Upper lobe of left lung (tissue), 6 donors: ENCODE measurements around the gene CLIC3. TPM values are rescaled to one million over a fixed set of nuclear protein-coding genes. Genes with fewer than 3 reads are reported as not detected.
"Not testable (repeated sequence)": the region's sequence is repeated elsewhere in the genome, so short reads cannot be mapped to it uniquely, and the experiment has no call there.

Experiments used
- ATAC-seq, 2 donors: fragments of 200-7000 bp; cut with Tn5 transposase; one replicate each; pipeline ENCODE4 v1.9.1; 2022; ENCODE audit warnings: mild to moderate bottlenecking in 2 of 2, moderate library complexity in 2 of 2; ENCODE audit not compliant: low FRiP score in 2 of 2
- DNase-seq, 2 donors: peaks; one replicate each; pipeline ENCODE4 v3.0.0-alpha.2; 2019 to 2020
- H3K27ac ChIP-seq, 4 donors: fragments of 200-600 bp; sonication (generic); one replicate each; pipeline ENCODE4 v1.5.1; 2016 to 2019
- H3K27me3 ChIP-seq, 4 donors: fragments of 200-600 bp; sonication (generic); one replicate each; pipeline ENCODE4 v1.5.1; 2017 to 2019
- H3K36me3 ChIP-seq, 4 donors: fragments of 200-600 bp; sonication (generic); one replicate each; pipeline ENCODE4 v1.5.1; 2016 to 2019
- H3K4me1 ChIP-seq, 4 donors: fragments of 200-600 bp; sonication (generic); one replicate each; pipeline ENCODE4 v1.5.1; 2018 to 2019
- H3K4me3 ChIP-seq, 4 donors: fragments of 200-600 bp; sonication (generic); one replicate each; pipeline ENCODE4 v1.5.1; 2017 to 2019; ENCODE audit warnings: mild to moderate bottlenecking in 2 of 4, moderate library complexity in 1 of 4
- H3K9me3 ChIP-seq, 4 donors: fragments of 200-600 bp; sonication (generic); one replicate each; pipeline ENCODE4 v1.5.1; 2018 to 2019
- CTCF ChIP-seq, 6 experiments: fragments of 450-650 bp in 4 of 6; fragments of 200-600 bp in 2 of 6; sonication (generic) in 2 of 6; IDR thresholded peaks; one replicate each; pipeline ENCODE4 v1.5.1; 2016 to 2019; ENCODE audit warnings: antibody characterized with exemption in 6 of 6
- EP300 ChIP-seq, 4 donors: sonication (generic); formaldehyde crosslinking; IDR thresholded peaks; one replicate each; pipeline ENCODE4 v1.5.1; 2017; ENCODE audit warnings: antibody characterized with exemption in 4 of 4, control low read depth in 2 of 4
- POLR2A ChIP-seq, 4 donors: fragments of 450-650 bp; IDR thresholded peaks; one replicate each; pipeline ENCODE4 v1.5.1; 2016 to 2017; ENCODE audit warnings: antibody characterized with exemption in 4 of 4, mild to moderate bottlenecking in 2 of 4
- POLR2AphosphoS5 ChIP-seq, 2 donors: sonication (generic); formaldehyde crosslinking; IDR thresholded peaks; one replicate each; pipeline ENCODE4 v1.5.1; 2017; ENCODE audit warnings: antibody characterized with exemption in 2 of 2
- WGBS, 2 donors: methylation state at CpG; one replicate each; pipeline ENCODE4 v1.1.5; 2017 to 2018; 5-methylcytosine and 5-hydroxymethylcytosine counted together
- total RNA-seq, 6 donors: library from RNA; depleted of rRNA in 4 of 6; stranded (reverse); fragments of >200 nt in 4 of 6; gene quantifications; one replicate each; pipeline versions ENCODE4 v1.1.0 to v1.2.1, GENCODE V29; 2016 to 2021
- donor health status: DM: no; HTN: no; CAD: no; lungs with moderate emphysema.
- donor health status: DM: no; HTN: yes; CAD: no; lungs with severe emphysema.

The CLIC3 gene
- total RNA-seq, 6 donors from 2014 or later = 41.9 to 132 (median 85.2) TPM

GRCh38 chr9:137006116-137007003 is 10.0 kb upstream of the CLIC3 start:
- peaks cover 0 to 21% (median 12%) of the 10 kb centered on the region in 4 donors for H3K36me3 ChIP-seq
- DNase-seq = peak in 1 of 2 donors; percentile 61
- peaks cover 0 to 10% (median 9%) of the 10 kb centered on the region in 4 donors for H3K4me1 ChIP-seq
- no peaks in the 10 kb centered on the region for H3K9me3 ChIP-seq
- 78 to 81% methylated on average over 18 to 24 of the region's 24 CpGs for WGBS, 2 donors
- H3K27ac ChIP-seq = no peak overlapping the region
- no peak overlapping the region for H3K4me3 ChIP-seq
- TF ChIP-seq EP300 (IDR thresholded peaks at IDR 0.05) = no peak
- TF ChIP-seq POLR2AphosphoS5 (IDR thresholded peaks at IDR 0.05) = no peak
- TF ChIP-seq POLR2A (IDR thresholded peaks at IDR 0.05) = no peak
- TF ChIP-seq CTCF (IDR thresholded peaks at IDR 0.05) = no peak
- peak in 1 of 2 donors; percentile 16 for ATAC-seq
- H3K27me3 ChIP-seq = no peaks in the 10 kb centered on the region

GRCh38 chr9:137004285-137004684 is 7.9 kb upstream of the CLIC3 start:
- ATAC-seq, H3K9me3 ChIP-seq, H3K4me3 ChIP-seq, H3K27me3 ChIP-seq, H3K27ac ChIP-seq: not testable (repeated sequence)
- H3K4me1 ChIP-seq = peaks cover 12 to 27% (median 25%) of the 10 kb centered on the region in 4 donors
- peaks cover 0 to 10% (median 2%) of the 10 kb centered on the region in 4 donors for H3K36me3 ChIP-seq
- peak; percentile 39 to 66 (median 54) for TF ChIP-seq CTCF (IDR thresholded peaks at IDR 0.05)
- 37 to 44% methylated on average over 15 to 17 of the region's 17 CpGs for WGBS, 2 donors
- peak in 1 of 2 donors; percentile 69 for DNase-seq

- H3K27ac ChIP-seq = no peak overlapping the region
- no peak for TF ChIP-seq POLR2AphosphoS5 (IDR thresholded peaks at IDR 0.05)
- TF ChIP-seq POLR2A (IDR thresholded peaks at IDR 0.05) = no peak
- no peak for TF ChIP-seq CTCF (IDR thresholded peaks at IDR 0.05)
- no peak for TF ChIP-seq EP300 (IDR thresholded peaks at IDR 0.05)
- H3K36me3 ChIP-seq = no peaks in the 10 kb centered on the region
- no peak for ATAC-seq
- H3K27me3 ChIP-seq = no peaks in the 10 kb centered on the region
- no peaks in the 10 kb centered on the region for H3K9me3 ChIP-seq
- peaks cover 16 to 41% (median 32%) of the 10 kb centered on the region in 4 donors for H3K4me1 ChIP-seq
- WGBS, 2 donors = 80 to 89% methylated on average over 6 to 10 of the region's 10 CpGs
- DNase-seq = peak in 1 of 2 donors; percentile 72
- no peak overlapping the region for H3K4me3 ChIP-seq
Measured at GRCh38 chr9:137002646-137003041, 6.3 kb upstream of the CLIC3 start.

- Histone ChIP-seq H3K4me3 (no peak overlapping the region), H3K27me3 (no peaks in the 10 kb centered on the region), H3K36me3 (no peaks in the 10 kb centered on the region), H3K27ac (no peak overlapping the region), H3K9me3 (no peaks in the 10 kb centered on the region), H3K4me1 (peaks cover 22 to 41% (median 32%) of the 10 kb centered on the region in 4 donors)
- DNase-seq (no peak), ATAC-seq (no peak)
- WGBS, 2 donors = 87 to 89% methylated on average over 18 to 20 of the region's 20 CpGs
- TF ChIP-seq POLR2AphosphoS5 (IDR thresholded peaks at IDR 0.05) (no peak), CTCF (IDR thresholded peaks at IDR 0.05) (no peak), POLR2A (IDR thresholded peaks at IDR 0.05) (no peak), EP300 (IDR thresholded peaks at IDR 0.05) (no peak)
Measured at GRCh38 chr9:137001857-137002645, 5.7 kb upstream of the CLIC3 start.
